Measurements from ENCODE around the gene SSBP4.

DNA sequence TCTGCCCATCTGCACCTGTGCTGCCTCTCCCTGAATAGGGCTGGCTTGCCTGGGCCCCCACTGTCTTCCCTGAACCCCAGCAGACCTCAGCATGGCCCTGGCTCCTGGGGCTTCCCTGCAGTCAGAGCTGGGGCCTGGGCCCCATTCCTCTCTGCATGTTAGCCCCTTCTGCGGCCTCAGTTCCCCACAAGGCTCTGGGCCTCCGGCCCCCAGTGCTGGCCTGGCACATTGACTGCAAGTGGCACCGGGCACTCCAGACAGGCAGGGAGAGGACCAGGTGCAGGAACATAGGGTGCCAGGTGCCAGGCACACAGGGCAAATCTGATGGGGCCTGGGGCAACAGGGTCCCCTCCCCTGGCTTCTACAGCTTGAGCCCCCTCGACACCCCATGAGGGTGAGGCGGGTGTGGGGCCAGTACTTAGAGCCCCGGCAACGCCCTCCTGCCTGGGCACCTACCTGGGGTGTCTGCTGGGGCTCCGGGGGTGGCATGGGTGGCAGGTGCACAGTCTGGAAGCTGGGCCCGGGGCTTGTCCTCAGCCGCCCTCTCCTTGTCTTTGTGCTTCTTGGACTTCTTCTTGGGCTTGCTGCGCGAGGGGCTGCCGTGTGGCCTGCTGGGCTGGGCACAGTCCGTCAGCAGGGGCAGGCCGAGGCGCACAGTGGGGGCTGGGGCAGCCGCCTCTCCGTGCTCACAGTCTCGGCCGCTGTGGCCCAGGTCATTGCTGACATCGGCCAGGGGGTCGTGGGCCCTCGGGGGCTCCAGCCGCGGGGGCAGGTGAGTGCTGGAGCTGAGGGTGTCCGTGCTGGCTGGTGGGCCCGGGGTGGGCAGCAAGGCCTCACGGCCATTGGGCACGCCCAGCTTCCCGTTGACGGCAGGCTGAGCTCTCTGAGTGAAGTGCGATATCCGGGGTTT is 31.1 kb downstream of the SSBP4 start:
- TF ChIP-seq, protein P1, sequence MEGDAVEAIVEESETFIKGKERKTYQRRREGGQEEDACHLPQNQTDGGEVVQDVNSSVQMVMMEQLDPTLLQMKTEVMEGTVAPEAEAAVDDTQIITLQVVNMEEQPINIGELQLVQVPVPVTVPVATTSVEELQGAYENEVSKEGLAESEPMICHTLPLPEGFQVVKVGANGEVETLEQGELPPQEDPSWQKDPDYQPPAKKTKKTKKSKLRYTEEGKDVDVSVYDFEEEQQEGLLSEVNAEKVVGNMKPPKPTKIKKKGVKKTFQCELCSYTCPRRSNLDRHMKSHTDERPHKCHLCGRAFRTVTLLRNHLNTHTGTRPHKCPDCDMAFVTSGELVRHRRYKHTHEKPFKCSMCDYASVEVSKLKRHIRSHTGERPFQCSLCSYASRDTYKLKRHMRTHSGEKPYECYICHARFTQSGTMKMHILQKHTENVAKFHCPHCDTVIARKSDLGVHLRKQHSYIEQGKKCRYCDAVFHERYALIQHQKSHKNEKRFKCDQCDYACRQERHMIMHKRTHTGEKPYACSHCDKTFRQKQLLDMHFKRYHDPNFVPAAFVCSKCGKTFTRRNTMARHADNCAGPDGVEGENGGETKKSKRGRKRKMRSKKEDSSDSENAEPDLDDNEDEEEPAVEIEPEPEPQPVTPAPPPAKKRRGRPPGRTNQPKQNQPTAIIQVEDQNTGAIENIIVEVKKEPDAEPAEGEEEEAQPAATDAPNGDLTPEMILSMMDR (IDR thresholded peaks at IDR 0.05): no peak
- TF ChIP-seq POLR2A (IDR thresholded peaks at IDR 0.05): no peak

Measured in testis (tissue), 2 donors.